Glutamatergic neuron (in vitro differentiated cells): Measurements from ENCODE around the gene MYPN. TPM values are rescaled to one million over a fixed set of nuclear protein-coding genes. Genes with fewer than 3 reads are reported as not detected.
A peak's percentile ranks its signal among the peaks of the same experiment; 100 is the strongest.
"Not testable (repeated sequence)": the region's sequence is repeated elsewhere in the genome, so short reads cannot be mapped to it uniquely, and the experiment has no call there.

ENCODE experiments used
- DNase-seq: peaks from one replicate; pipeline ENCODE4 v3.0.0; 2022
- H3K27ac Mint-ChIP-seq: one replicate; pipeline ENCODE4 v1.8.0; 2020; ENCODE audit warnings: mild to moderate bottlenecking, mixed read lengths, inconsistent platforms; ENCODE audit not compliant: unreplicated experiment
- H3K27me3 Mint-ChIP-seq: one replicate; pipeline ENCODE4 v1.8.0; 2020; ENCODE audit warnings: mild to moderate bottlenecking, moderate library complexity, mixed read lengths, inconsistent platforms; ENCODE audit not compliant: unreplicated experiment
- H3K36me3 Mint-ChIP-seq: one replicate; pipeline ENCODE4 v1.8.0; 2020; ENCODE audit warnings: mild to moderate bottlenecking, mixed read lengths, inconsistent platforms; ENCODE audit not compliant: unreplicated experiment
- H3K4me1 Mint-ChIP-seq: one replicate; pipeline ENCODE4 v1.8.0; 2020; ENCODE audit warnings: mild to moderate bottlenecking, low read depth, mixed read lengths, inconsistent platforms; ENCODE audit not compliant: unreplicated experiment
- H3K4me3 Mint-ChIP-seq: one replicate; pipeline ENCODE4 v1.8.0; 2020; ENCODE audit warnings: mild to moderate bottlenecking, mixed read lengths, inconsistent platforms; ENCODE audit not compliant: unreplicated experiment
- H3K9me3 Mint-ChIP-seq: one replicate; pipeline ENCODE4 v1.8.0; 2020; ENCODE audit warnings: mild to moderate bottlenecking, moderate library complexity, mixed read lengths, inconsistent platforms; ENCODE audit not compliant: unreplicated experiment
- CTCF ChIP-seq: fragments of 200-600 bp; sonication (generic); IDR thresholded peaks from one replicate; pipeline ENCODE4 v1.5.0; 2021; ENCODE audit not compliant: partially characterized antibody, unreplicated experiment
- total RNA-seq: library from RNA; stranded (reverse); fragmentation: NEBNext Ultra II Directional; extraction: Animal tissue kit (Norgen Biotek cat#: 25700); gene quantifications from one replicate; pipeline ENCODE4 v1.2.1, GENCODE V29; 2021; ENCODE audit not compliant: unreplicated experiment

MYPN gene
- total RNA-seq, 1 donor from 2014 or later = not detected

GRCh38 chr10:68194290-68194689 is 85.0 kb downstream of the MYPN start:
- Mint-ChIP-seq H3K27me3 (no peaks in the 10 kb centered on the region), H3K4me3 (no peak overlapping the region), H3K27ac (no peak overlapping the region), H3K36me3 (no peaks in the 10 kb centered on the region), H3K9me3 (no peaks in the 10 kb centered on the region), H3K4me1 (no peaks in the 10 kb centered on the region)
- no peak for TF ChIP-seq CTCF
- no peak for DNase-seq

DNA sequence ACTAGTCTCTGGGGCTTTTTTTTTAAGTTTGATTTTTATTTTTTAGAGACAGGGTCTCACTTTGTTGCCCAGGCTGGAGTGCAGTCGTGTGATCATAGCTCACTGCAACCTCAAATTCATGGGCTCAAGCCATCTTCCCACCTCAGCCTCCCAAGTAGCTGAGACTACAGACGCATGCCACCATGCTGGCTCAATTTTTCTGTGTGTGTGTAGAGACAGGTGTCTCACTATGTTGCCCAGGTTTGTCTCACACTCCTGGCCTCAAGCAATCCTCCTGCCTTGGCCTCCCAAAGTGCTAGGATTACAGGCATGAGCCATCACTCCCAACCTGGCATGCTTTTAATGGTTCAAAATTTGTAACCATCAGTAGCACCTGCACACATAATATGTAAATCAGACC is 86.5 kb downstream of the MYPN start:
- H3K4me3 Mint-ChIP-seq, H3K36me3 Mint-ChIP-seq, H3K9me3 Mint-ChIP-seq, H3K27ac Mint-ChIP-seq, H3K4me1 Mint-ChIP-seq, DNase-seq, H3K27me3 Mint-ChIP-seq: not testable (repeated sequence)

- no peak for DNase-seq
- no peaks in the 10 kb centered on the region for H3K4me1 Mint-ChIP-seq
- H3K27ac Mint-ChIP-seq = no peak overlapping the region
- TF ChIP-seq CTCF = no peak
- H3K4me3 Mint-ChIP-seq = no peak overlapping the region
- no peaks in the 10 kb centered on the region for H3K27me3 Mint-ChIP-seq
- H3K36me3 Mint-ChIP-seq = no peaks in the 10 kb centered on the region
- no peaks in the 10 kb centered on the region for H3K9me3 Mint-ChIP-seq
These were observed 87.4 kb downstream of the MYPN start for GRCh38 chr10:68196701-68197100.

GRCh38 chr10:68202960-68203353 is 93.7 kb downstream of the MYPN start:
- H3K27ac Mint-ChIP-seq = no peak overlapping the region
- no peak for TF ChIP-seq CTCF
- no peak overlapping the region for H3K4me3 Mint-ChIP-seq
- no peaks in the 10 kb centered on the region for H3K9me3 Mint-ChIP-seq
- no peak for DNase-seq
- H3K27me3 Mint-ChIP-seq = peaks cover 1% of the 10 kb centered on the region
- no peaks in the 10 kb centered on the region for H3K36me3 Mint-ChIP-seq
- H3K4me1 Mint-ChIP-seq = no peaks in the 10 kb centered on the region

- DNase-seq = peak; percentile 62
- no peak overlapping the region for H3K4me3 Mint-ChIP-seq
- no peaks in the 10 kb centered on the region for H3K36me3 Mint-ChIP-seq
- H3K9me3 Mint-ChIP-seq = no peaks in the 10 kb centered on the region
- H3K27ac Mint-ChIP-seq = no peak overlapping the region
- peaks cover under 1% of the 10 kb centered on the region for H3K27me3 Mint-ChIP-seq
- H3K4me1 Mint-ChIP-seq = no peaks in the 10 kb centered on the region
- no peak for TF ChIP-seq CTCF
These were observed 99.2 kb downstream of the MYPN start for GRCh38 chr10:68208424-68209042.
